ENCODE measurements around the gene AMZ1. TPM values are rescaled to one million over a fixed set of nuclear protein-coding genes. Genes with fewer than 3 reads are reported as not detected.
"Not testable (repeated sequence)": the region's sequence is repeated elsewhere in the genome, so short reads cannot be mapped to it uniquely, and the experiment has no call there.

AMZ1 gene
- total RNA-seq, 2 donors from 2014 or later, result 0.32 to 0.76 TPM

DNA sequence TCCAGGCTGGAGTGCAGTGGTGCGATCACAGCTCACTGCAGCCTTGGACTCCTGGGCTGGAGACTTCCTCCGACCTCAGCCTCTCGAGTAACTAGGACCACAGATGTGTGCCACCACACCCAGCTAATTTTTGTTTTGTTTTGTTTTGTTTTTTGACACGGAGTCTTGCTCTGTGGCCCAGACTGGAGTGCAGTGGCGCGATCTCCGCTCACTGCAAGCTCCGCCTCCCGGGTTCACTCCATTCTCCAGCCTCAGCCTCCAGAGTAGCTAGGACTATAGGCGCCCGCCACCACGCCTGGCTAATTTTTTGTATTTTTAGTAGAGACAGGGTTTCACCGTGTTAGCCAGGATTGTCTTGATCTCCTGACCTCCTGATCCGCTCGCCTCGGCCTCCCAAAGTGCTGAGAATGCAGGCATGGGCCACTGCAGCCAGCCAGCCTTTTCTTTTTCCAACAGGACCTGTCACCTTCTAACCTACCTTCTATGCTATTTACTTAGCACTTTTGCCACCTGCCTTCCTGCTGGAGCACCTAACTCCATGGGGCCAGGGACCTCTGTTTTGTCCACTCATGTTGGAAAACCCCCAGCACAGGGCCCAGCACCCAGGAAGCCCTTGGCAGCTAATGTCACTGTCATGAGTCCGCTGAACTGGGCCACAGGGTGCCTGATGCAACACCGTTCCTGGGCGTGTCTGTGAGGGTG, 5.6 kb downstream of the AMZ1 start:
- not testable (repeated sequence) for ATAC-seq; H3K9me3 ChIP-seq (ENCODE audit: control insufficient read depth, low read length, poor library complexity, severe bottlenecking); H3K36me3 Mint-ChIP-seq (ENCODE audit: low read depth); DNase-seq; H3K4me3 Mint-ChIP-seq
- Mint-ChIP-seq H3K27ac (peak overlapping the region; percentile 14), H3K27me3 (peaks cover 16% of the 10 kb centered on the region), H3K4me1 (peaks cover 11% of the 10 kb centered on the region)

DNA sequence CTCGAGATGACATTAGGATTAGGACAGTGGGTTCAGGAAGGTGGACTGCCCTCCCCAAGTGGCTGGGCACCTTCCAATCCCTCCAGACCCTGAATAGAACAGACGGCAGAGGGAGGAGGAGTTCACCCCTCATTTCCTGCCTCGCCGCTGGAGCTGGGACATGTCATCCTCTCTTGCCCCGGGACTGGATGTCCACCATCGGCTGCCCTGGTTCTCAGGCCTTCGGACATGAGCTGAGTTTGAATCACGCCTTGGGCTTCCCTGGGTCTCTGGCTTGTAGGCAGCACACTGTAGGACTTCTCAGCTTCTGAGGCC, 6.1 kb downstream of the AMZ1 start:
- H3K36me3 Mint-ChIP-seq (ENCODE audit: low read depth); DNase-seq; H3K4me3 Mint-ChIP-seq; ATAC-seq; H3K9me3 ChIP-seq (ENCODE audit: control insufficient read depth, low read length, poor library complexity, severe bottlenecking): not testable (repeated sequence)
- H3K27me3 Mint-ChIP-seq, result peaks cover 10% of the 10 kb centered on the region
- H3K27ac Mint-ChIP-seq, result peak overlapping the region; percentile 14
- H3K4me1 Mint-ChIP-seq, result peaks cover 14% of the 10 kb centered on the region

DNA sequence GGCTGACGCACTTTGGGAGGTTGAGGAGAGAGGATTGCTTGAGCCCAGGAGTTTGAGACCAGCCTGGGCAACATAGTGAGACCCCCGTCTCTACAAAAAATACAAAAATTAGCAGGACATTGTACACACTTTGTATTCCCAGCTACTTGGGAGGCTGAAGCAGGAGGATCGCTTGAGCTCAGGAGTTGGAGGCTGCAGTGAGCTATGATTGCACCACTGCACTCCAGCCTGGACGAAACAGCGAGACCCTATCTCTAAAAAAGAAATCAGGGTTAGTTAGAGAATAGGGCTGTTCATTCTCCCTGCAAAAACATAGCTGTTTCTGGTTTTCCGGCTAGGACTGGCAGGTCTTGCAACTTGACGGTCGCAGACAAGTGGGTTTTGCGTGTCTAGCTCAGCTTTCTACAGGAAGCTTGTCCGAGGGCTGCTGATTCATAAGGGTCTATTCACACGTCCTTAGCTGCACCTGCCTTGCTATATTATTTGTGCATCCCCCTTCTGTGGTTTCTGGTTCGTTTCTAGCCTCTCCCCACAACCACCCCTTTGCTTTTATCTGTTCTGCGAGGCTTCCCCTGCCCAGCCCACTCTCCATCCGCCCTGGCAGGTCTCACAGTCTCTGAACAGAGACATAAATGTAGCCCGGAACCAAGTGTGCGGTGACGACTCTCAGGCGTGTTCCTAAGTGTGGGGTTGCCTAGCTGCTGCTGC, 10.7 kb downstream of the AMZ1 start:
- DNase-seq (peak in 2 of 3 donors; percentile 27 to 29), ATAC-seq (peak; percentile 91)
- H3K27me3 Mint-ChIP-seq, result peaks cover 4% of the 10 kb centered on the region
- no peaks in the 10 kb centered on the region for H3K9me3 ChIP-seq (ENCODE audit: control insufficient read depth, low read length, poor library complexity, severe bottlenecking)
- no peaks in the 10 kb centered on the region for H3K36me3 Mint-ChIP-seq (ENCODE audit: low read depth)
- peaks cover 22% of the 10 kb centered on the region for H3K4me1 Mint-ChIP-seq
- H3K27ac Mint-ChIP-seq, result peak overlapping the region; percentile 84
- H3K4me3 Mint-ChIP-seq, result peak overlapping the region; percentile 89

DNA sequence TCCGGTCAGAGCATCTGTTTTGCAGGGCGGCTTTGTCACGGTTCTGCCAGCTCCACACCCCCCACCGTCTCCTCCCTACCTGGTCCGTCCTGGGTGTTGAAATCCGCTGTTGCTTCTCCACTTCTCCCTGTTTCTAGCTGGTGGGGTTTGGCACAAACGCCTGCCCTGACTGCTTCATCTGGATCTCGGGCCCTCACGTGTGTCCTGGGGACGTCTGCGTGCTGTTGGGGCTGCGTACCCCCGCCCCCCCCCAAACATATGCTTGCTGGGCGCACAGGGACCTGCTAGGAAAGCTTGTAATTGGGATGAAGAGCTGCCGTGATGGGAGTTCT, 11.3 kb downstream of the AMZ1 start:
- ATAC-seq, result no peak
- no peaks in the 10 kb centered on the region for H3K9me3 ChIP-seq (ENCODE audit: control insufficient read depth, low read length, poor library complexity, severe bottlenecking)
- Mint-ChIP-seq H3K36me3 (ENCODE audit: low read depth) (no peaks in the 10 kb centered on the region), H3K27me3 (peaks cover 4% of the 10 kb centered on the region), H3K4me1 (peaks cover 22% of the 10 kb centered on the region), H3K4me3 (peak overlapping the region; percentile 89), H3K27ac (peak overlapping the region; percentile 84)
- no peak for DNase-seq

DNA sequence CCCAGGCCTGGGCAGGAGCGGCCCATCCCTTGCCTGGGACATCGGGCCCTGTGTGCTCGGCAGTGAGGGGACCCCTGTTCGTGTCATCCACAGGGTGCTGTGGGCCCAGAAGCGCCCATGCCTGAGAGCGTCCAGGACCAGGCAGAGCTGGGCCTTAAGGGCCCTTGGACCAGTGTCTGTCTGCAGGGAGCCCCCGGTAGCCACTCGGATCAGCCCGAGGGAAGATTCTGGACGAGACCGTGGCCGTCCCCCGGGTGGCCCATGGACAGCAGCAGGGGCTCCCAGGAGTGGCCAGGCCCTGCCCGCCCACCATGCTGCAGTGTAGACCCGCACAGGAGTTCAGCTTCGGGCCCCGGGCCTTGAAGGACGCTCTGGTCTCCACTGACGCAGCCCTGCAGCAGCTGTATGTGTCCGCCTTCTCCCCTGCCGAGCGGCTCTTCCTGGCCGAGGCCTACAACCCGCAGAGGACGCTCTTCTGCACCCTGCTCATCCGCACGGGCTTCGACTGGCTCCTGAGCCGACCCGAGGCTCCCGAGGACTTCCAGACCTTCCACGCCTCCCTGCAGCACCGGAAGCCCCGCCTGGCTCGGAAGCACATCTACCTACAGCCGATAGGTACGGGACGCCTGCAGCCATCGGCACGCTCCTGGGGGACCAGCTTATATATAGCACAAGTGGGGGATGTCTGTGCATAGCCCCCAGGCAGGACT, 12.3 kb downstream of the AMZ1 start:
- no peak for DNase-seq
- Mint-ChIP-seq H3K4me3 (peak overlapping the region; percentile 25), H3K27ac (peak overlapping the region; percentile 84), H3K4me1 (peaks cover 22% of the 10 kb centered on the region), H3K36me3 (ENCODE audit: low read depth) (no peaks in the 10 kb centered on the region), H3K27me3 (peaks cover 4% of the 10 kb centered on the region)
- ATAC-seq, result no peak
- H3K9me3 ChIP-seq (ENCODE audit: control insufficient read depth, low read length, poor library complexity, severe bottlenecking), result no peaks in the 10 kb centered on the region

DNA sequence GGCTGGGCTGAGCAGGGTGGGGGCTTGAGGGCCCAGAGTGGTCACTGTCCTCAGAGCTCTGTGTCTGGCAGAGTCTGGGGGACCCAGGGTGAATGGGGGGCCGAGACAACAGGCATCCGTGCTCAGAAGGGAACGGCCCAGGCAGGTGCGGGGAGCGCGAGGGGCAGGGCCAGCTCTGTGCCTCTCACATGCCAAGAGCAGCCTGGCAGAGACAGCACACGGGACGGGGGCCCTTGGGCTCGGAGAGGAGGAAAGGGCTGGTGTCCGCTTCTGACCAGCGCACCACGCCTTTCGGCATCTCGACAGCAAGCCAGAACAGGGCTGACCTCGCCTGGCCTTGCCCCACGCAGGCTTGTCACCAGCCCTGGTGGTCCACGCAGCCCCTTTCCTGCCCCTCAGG, 13.4 kb downstream of the AMZ1 start:
- DNase-seq (no peak), ATAC-seq (no peak)
- no peaks in the 10 kb centered on the region for H3K9me3 ChIP-seq (ENCODE audit: control insufficient read depth, low read length, poor library complexity, severe bottlenecking)
- no peak overlapping the region for H3K4me3 Mint-ChIP-seq
- peaks cover 22% of the 10 kb centered on the region for H3K4me1 Mint-ChIP-seq
- H3K36me3 Mint-ChIP-seq (ENCODE audit: low read depth), result no peaks in the 10 kb centered on the region
- H3K27me3 Mint-ChIP-seq, result peaks cover 4% of the 10 kb centered on the region
- H3K27ac Mint-ChIP-seq, result no peak overlapping the region

DNA sequence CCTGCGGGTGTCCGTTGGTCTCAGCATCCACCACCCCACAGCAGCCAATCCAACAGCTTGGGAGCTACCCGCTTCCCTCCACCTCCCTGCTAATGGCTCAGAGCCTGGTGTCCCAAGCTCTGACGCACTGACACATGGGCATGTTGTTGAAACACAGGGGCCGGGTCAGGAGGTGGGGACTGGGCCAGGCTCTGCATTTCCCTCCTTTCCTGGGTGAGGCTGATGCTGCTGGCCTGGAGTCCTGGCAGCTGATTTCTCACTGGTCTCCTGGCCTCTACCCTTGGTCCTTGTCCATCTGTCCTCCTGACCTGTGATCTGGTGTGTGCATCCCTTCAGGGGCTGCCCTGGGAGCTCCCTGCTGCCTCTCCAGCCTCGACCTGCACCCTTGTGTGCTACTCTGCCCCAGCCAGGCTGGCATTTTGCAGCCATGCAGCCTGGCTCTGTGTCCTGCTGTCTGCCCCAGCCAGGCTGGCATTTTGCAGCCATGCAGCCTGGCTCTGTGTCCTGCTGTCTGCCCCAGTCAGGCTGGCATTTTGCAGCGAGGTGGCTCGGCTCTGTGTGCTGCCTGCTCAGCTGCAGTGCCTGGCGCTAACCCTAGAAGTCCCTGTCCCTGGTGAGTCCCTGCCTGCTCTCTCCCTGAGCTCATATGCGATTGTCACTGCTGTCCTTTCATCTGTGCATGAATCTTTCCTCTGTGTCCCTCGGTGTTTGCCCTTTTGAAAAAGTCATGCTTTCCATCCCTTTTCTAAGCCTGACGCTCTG, 14.0 kb downstream of the AMZ1 start:
- no peaks in the 10 kb centered on the region for H3K36me3 Mint-ChIP-seq (ENCODE audit: low read depth)
- H3K4me1 Mint-ChIP-seq, result peaks cover 22% of the 10 kb centered on the region
- peak overlapping the region; percentile 15 for H3K4me3 Mint-ChIP-seq
- H3K9me3 ChIP-seq (ENCODE audit: control insufficient read depth, low read length, poor library complexity, severe bottlenecking), result no peaks in the 10 kb centered on the region
- H3K27ac Mint-ChIP-seq, result no peak overlapping the region
- ATAC-seq (no peak), DNase-seq (no peak)
- peaks cover 4% of the 10 kb centered on the region for H3K27me3 Mint-ChIP-seq

DNA sequence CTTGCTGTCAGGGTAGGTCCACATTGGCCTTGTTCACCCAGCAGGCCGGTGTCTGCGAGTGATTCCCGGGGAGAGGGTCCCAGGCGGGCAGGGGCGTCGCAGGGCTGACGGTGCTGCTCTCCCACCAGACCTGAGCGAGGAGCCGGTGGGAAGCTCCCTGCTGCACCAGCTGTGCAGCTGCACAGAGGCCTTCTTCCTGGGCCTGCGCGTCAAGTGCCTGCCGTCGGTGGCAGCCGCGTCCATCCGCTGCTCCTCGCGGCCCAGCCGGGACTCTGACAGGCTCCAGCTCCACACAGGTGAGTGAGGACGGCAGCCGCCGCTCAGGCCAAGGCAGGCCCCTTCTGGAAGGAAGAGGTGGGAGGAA, 14.6 kb downstream of the AMZ1 start:
- H3K27me3 Mint-ChIP-seq, result peaks cover 4% of the 10 kb centered on the region
- H3K27ac Mint-ChIP-seq, result no peak overlapping the region
- DNase-seq (no peak), ATAC-seq (no peak)
- H3K4me1 Mint-ChIP-seq, result peaks cover 22% of the 10 kb centered on the region
- no peak overlapping the region for H3K4me3 Mint-ChIP-seq
- no peaks in the 10 kb centered on the region for H3K36me3 Mint-ChIP-seq (ENCODE audit: low read depth)
- H3K9me3 ChIP-seq (ENCODE audit: control insufficient read depth, low read length, poor library complexity, severe bottlenecking), result no peaks in the 10 kb centered on the region

DNA sequence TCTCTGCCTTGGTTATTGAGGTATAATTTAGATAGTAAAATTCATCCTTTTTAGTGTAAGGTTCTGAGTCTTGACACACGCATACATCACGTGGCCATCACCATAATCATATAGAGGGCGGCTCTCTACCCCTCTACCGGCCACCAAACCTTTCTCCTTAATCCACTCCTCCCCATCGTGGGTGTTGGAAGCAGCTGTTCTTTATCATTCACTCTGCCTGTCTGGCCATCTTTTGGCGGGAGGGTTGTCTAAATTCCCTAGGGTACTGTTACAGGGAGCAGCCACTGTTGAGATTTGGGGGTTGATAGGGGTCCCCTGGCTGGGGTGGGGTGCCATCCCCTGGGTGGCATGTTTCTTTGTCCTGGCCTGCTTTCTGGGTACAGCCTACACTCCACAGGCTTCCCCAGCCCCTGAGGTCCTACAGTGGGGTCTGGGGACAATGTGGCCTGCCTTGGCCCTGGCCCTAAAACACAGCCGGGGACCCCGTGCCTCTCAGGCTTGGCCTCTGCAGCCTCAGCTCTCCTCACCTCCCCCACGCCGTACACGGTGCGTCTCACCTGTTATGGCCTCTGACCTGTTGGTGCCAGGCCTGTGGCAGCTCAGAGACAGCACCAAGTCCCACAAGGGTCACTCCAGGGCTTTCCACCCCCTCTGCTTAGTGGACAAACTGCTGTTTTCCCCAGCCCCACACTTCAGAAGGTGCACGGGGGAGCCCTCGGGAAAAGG, 17.5 kb downstream of the AMZ1 start:
- no peaks in the 10 kb centered on the region for H3K9me3 ChIP-seq (ENCODE audit: control insufficient read depth, low read length, poor library complexity, severe bottlenecking)
- Mint-ChIP-seq H3K4me1 (peaks cover 13% of the 10 kb centered on the region), H3K27ac (no peak overlapping the region), H3K27me3 (peaks cover 4% of the 10 kb centered on the region), H3K36me3 (ENCODE audit: low read depth) (no peaks in the 10 kb centered on the region), H3K4me3 (no peak overlapping the region)
- ATAC-seq, result no peak
- no peak for DNase-seq

DNA sequence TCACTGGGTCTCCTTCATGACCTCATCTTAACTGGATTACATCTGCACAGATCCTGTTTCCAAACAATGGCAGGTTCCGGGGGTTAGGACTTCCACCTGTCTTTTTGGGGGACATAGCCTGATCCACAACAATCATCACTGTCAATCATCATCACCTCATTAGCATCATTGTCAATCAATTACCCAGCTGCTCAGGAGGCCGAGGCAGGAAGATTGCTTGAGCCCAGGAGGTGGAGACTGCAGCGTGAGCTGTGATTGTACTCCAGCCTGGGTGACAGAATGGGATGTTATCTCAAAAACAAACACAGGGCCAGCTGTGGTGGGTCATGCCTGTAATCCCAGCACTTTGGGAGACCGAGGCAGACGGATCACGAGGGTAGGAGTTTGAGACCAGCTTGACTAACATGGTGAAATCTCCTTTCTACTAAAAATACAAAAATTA, 18.7 kb downstream of the AMZ1 start:
- H3K27me3 Mint-ChIP-seq, result peaks cover 4% of the 10 kb centered on the region

DNA sequence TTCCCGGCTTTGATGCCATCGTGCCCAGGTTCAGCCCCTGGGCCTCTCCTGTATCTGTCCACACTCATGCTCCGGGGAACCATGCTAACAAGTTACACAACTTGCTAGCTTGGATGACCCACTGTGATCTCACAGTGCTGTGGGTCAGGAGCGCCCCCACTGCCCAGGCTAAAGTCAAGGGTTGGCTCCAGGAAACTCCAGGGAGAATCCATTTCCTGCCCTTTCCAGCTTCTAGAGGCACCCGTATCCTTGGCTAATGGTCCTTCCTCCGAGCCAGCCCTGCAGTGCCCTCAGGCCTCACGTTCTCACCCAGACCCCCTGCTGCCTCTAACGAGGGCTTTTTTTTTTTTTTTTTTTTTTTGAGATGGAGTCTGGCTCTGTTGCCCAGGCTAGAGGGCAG, 19.5 kb downstream of the AMZ1 start:
- H3K9me3 ChIP-seq (ENCODE audit: control insufficient read depth, low read length, poor library complexity, severe bottlenecking), result no peaks in the 10 kb centered on the region
- H3K36me3 Mint-ChIP-seq (ENCODE audit: low read depth), result no peaks in the 10 kb centered on the region
- ATAC-seq (no peak), DNase-seq (no peak)
- H3K27ac Mint-ChIP-seq, result no peak overlapping the region
- H3K27me3 Mint-ChIP-seq, result no peaks in the 10 kb centered on the region
- H3K4me1 Mint-ChIP-seq, result peaks cover 18% of the 10 kb centered on the region
- H3K4me3 Mint-ChIP-seq, result no peak overlapping the region

More for the DNA sequence above, 18.7 kb downstream of the AMZ1 start:
- ATAC-seq (no peak), DNase-seq (no peak)
- H3K9me3 ChIP-seq (ENCODE audit: control insufficient read depth, low read length, poor library complexity, severe bottlenecking), result no peaks in the 10 kb centered on the region
- Mint-ChIP-seq H3K4me1 (peaks cover 18% of the 10 kb centered on the region), H3K27ac (no peak overlapping the region), H3K4me3 (no peak overlapping the region), H3K36me3 (ENCODE audit: low read depth) (no peaks in the 10 kb centered on the region)

DNA sequence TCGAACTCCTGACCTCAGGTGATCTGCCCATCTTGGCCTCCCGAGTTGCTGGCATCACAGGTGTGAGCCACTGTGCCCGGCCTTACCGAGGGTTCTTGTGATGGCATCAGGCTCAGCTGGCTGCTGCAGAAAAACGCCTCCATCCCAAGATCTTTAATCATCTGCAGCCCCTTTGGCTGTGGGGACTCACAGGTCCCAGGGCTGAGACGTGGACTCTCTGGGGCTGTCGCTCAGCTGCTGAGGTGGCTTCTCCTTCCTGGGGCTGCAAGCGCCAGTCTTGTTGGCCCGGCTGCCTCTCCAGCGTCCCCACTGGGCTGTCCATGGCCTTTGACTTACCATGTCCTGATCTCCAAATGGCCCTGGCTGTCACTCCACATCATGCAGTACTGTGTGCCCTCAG, 20.0 kb downstream of the AMZ1 start:
- no peaks in the 10 kb centered on the region for H3K36me3 Mint-ChIP-seq (ENCODE audit: low read depth)
- H3K9me3 ChIP-seq (ENCODE audit: control insufficient read depth, low read length, poor library complexity, severe bottlenecking), result no peaks in the 10 kb centered on the region
- no peak overlapping the region for H3K27ac Mint-ChIP-seq
- DNase-seq (no peak), ATAC-seq (no peak)
- no peak overlapping the region for H3K4me3 Mint-ChIP-seq
- peaks cover 18% of the 10 kb centered on the region for H3K4me1 Mint-ChIP-seq
- H3K27me3 Mint-ChIP-seq, result no peaks in the 10 kb centered on the region

All from T-helper 17 cell (primary cell).